ENCODE measurements around the gene FIBCD1. TPM values are rescaled to one million over a fixed set of nuclear protein-coding genes. Genes with fewer than 3 reads are reported as not detected.

The FIBCD1 gene
- total and polyA plus RNA-seq, 9 of the 15 experiments (the other 6 are each of a cell fraction or from before 2014, with no cell fraction given), result 0.53 to 1.2 (median 0.95) TPM; not detected in 4

DNA sequence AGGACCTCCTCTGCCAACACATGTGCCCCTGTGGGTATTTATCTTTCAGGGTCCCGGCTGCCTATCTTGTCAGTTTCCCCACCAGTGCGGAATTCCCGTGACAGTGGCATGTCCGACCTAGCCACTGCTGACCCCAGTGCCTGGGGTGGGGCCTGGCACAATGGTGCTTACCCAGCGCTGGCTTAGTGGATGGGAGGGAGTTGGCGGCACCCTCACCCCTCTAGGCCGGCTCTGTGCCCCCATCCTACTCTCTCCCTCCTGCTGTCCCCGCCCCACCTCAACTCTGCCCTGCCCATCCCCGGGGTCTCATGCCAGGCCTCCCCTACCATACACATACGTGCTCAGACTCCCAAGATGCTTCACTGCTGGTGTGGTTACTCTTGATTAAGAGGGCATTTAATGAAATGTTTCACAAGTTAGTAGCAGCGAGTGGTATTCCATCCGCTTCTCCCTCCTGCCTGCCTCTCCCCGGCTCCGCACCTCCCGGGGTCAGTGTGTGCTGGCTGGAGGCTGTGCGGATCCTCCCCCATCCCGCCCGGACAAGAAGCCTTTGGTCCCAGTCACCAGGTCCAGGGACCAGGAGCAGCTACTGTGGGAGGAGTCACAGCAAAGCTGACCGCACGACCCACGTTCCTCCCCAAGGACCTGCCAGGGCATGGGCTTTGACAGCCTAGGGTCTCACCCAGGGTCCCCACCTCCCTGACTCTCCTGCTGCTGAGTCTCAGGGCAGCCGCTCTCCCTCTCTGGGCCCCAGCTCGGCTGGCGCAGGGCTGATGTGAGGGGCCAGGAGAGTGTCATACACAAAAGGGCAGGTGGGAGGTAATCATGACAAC lies 32.9 kb downstream of the FIBCD1 start (continued):
- TF ChIP-seq TBL1XR1 (IDR thresholded peaks at IDR 0.05; ENCODE audit: low read length in 2 of 2) (peak in 1 of 2 experiments; percentile 37; a peak in 1 of 4 replicates), SMAD4 (CRISPR knock-in tag; conservative IDR thresholded peaks at IDR 0.05) (no peak), ZFP36 (IDR thresholded peaks at IDR 0.05; ENCODE audit: low read depth, low read length, partially characterized antibody) (peak; percentile 30), ZNF77 (CRISPR knock-in tag; IDR thresholded peaks at IDR 0.05) (no peak), CREBBP (IDR thresholded peaks at IDR 0.05; ENCODE audit: low read depth, low read length) (no peak), ZBTB5 (IDR thresholded peaks at IDR 0.05) (no peak), SIX5 (IDR thresholded peaks at IDR 0.05; ENCODE audit: borderline replicate concordance in 1 of 2, insufficient read depth in 1 of 2, low read depth in 1 of 2, low read length in 2 of 2) (0 out of 4 replicates have a peak, but pooled peaks of 1 of the 2 experiments have one; percentile 11), ZNF79 (CRISPR knock-in tag; IDR thresholded peaks at IDR 0.05; ENCODE audit: low read depth) (no peak), RBM39 (optimal IDR thresholded peaks at IDR 0.05; ENCODE audit: low read depth, low read length) (no peak), SMARCA4 (IDR thresholded peaks at IDR 0.05) (no peak)
- TF ChIP-seq, protein P1, sequence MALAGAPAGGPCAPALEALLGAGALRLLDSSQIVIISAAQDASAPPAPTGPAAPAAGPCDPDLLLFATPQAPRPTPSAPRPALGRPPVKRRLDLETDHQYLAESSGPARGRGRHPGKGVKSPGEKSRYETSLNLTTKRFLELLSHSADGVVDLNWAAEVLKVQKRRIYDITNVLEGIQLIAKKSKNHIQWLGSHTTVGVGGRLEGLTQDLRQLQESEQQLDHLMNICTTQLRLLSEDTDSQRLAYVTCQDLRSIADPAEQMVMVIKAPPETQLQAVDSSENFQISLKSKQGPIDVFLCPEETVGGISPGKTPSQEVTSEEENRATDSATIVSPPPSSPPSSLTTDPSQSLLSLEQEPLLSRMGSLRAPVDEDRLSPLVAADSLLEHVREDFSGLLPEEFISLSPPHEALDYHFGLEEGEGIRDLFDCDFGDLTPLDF (CRISPR knock-in tag; IDR thresholded peaks at IDR 0.05), result peak; percentile 35; the same call in 1 of the 2 replicates

All from K562 (cell line).